Lung (tissue), 12 donors: Measurements from ENCODE around the gene ACVR1B. TPM values are rescaled to one million over a fixed set of nuclear protein-coding genes. Genes with fewer than 3 reads are reported as not detected.
A peak's percentile ranks its signal among the peaks of the same experiment; 100 is the strongest.

Source experiments
- ATAC-seq: fragments of 200-7000 bp; cut with Tn5 transposase; one replicate; pipeline ENCODE4 v1.9.1; 2020; ENCODE audit warnings: moderate number of reproducible peaks; ENCODE audit not compliant: insufficient read depth, low FRiP score
- DNase-seq, 3 donors: peaks; one replicate each; pipeline ENCODE4 v3.0.0-alpha.2; 2013 to 2017
- H3K27ac ChIP-seq, 2 donors: one replicate each; pipeline ENCODE4 v1.5.1; 2013; ENCODE audit warnings: mild to moderate bottlenecking in 2 of 2, moderate library complexity in 2 of 2, control low read depth in 1 of 2, inconsistent platforms in 1 of 2, low read depth in 1 of 2, low read length in 1 of 2
- H3K27me3 ChIP-seq, 3 donors: one replicate each; pipeline ENCODE4 v1.5.1; 2013; ENCODE audit warnings: low read length in 2 of 3; ENCODE audit not compliant: control insufficient read depth in 3 of 3, insufficient read depth in 3 of 3
- H3K36me3 ChIP-seq, 4 donors: one replicate each; pipeline ENCODE4 v1.5.1; 2013; ENCODE audit warnings: low read length in 4 of 4, mild to moderate bottlenecking in 1 of 4, moderate library complexity in 1 of 4; ENCODE audit not compliant: control insufficient read depth in 4 of 4, insufficient read depth in 4 of 4
- H3K4me1 ChIP-seq, 5 donors: one replicate each; pipeline ENCODE4 v1.5.1; 2013; ENCODE audit warnings: low read length in 5 of 5, mild to moderate bottlenecking in 2 of 5, moderate library complexity in 1 of 5; ENCODE audit not compliant: control insufficient read depth in 5 of 5, insufficient read depth in 5 of 5
- H3K4me3 ChIP-seq: one replicate; pipeline ENCODE4 v1.5.1; 2013; ENCODE audit warnings: mild to moderate bottlenecking, control low read depth, moderate library complexity
- H3K9ac ChIP-seq, 2 donors: one replicate each; pipeline ENCODE4 v1.5.1; 2013; ENCODE audit warnings: low read length in 2 of 2, control low read depth in 1 of 2; ENCODE audit not compliant: insufficient read depth in 1 of 2
- H3K9me3 ChIP-seq, 4 donors: one replicate each; pipeline ENCODE4 v1.5.1; 2013; ENCODE audit warnings: low read length in 3 of 4, mild to moderate bottlenecking in 1 of 4, moderate library complexity in 1 of 4; ENCODE audit not compliant: control insufficient read depth in 4 of 4, insufficient read depth in 3 of 4
- WGBS, 2 donors: extraction: QIAGEN DNeasy Blood & Tissue Kit; methylation state at CpG; one replicate each; pipeline ENCODE4 v1.1.7; 2013; 5-methylcytosine and 5-hydroxymethylcytosine counted together
- polyA plus RNA-seq, 2 donors: library from polyadenylated mRNA; stranded (reverse); fragments of 200-250 nt; gene quantifications; one replicate each; pipeline ENCODE4 v1.2.1, GENCODE V29; 2013
- total RNA-seq, 2 donors: library from RNA; depleted of rRNA in 1 of 2; stranded (reverse); fragments of >200 nt in 1 of 2; gene quantifications; one replicate each; pipeline ENCODE4 v1.2.1, GENCODE V29; 2014 to 2021
- TF ChIP-seq, protein P1 (sequence below): IDR thresholded peaks from 2 replicates; pipeline ENCODE4 v1.5.1; 2012; ENCODE audit warnings: mild to moderate bottlenecking; ENCODE audit errors: control extremely low read depth, extremely low read depth
- donor health status: control.
- donor health status: control.
- donor health status: Bipolar disorder and iron deficiency.
- donor health status: healthy.
- donor health status: DM: yes; HTN: yes; CAD: no.

ACVR1B gene
- total and polyA plus RNA-seq, 4 donors = 14.0 to 41.7 (median 21.0) TPM

DNA sequence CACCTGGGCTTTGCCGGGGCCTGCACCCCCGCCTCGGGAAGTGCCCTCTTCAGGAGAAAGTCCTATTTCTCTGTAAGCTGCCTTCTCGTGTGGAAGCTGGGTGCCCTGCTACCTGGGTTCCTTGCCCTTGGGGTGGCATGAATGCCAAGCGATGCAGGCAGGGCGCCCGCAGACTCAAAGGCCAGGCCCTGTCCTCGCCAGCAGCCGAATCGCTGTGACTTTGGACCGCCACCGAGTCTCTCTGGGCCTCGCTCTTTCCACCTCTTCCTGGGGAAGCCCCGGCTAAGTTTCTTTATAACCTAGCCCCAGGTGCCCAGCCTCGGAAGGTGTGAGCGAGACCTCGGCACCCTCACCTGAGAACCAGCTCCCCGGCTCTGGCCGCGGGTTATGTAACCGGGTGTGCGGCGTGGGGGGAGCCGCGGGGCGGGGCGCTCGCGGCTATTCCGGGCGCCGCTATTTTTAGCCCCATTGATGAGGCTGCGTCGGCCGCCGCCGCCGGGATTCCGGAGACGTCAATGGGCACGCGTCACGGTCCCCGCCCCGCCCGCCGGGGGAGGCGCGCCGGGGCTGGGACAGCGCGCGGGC, 85.2 kb downstream of the ACVR1B start:
- Histone ChIP-seq H3K9me3 (no peaks in the 10 kb centered on the region), H3K9ac (peak overlapping the region; percentile 62 to 63), H3K4me3 (no peak overlapping the region), H3K27me3 (no peaks in the 10 kb centered on the region), H3K36me3 (no peaks in the 10 kb centered on the region), H3K27ac (peak overlapping the region in 1 of 2 donors; percentile 82), H3K4me1 (peaks cover 5 to 37% (median 10%) of the 10 kb centered on the region in 5 donors)
- ATAC-seq (peak; percentile 66), DNase-seq (peak; percentile 84 to 91 (median 90))
- 6 to 12% methylated on average over 42 to 53 of the region's 53 CpGs for WGBS, 2 donors
- TF ChIP-seq, protein P1, sequence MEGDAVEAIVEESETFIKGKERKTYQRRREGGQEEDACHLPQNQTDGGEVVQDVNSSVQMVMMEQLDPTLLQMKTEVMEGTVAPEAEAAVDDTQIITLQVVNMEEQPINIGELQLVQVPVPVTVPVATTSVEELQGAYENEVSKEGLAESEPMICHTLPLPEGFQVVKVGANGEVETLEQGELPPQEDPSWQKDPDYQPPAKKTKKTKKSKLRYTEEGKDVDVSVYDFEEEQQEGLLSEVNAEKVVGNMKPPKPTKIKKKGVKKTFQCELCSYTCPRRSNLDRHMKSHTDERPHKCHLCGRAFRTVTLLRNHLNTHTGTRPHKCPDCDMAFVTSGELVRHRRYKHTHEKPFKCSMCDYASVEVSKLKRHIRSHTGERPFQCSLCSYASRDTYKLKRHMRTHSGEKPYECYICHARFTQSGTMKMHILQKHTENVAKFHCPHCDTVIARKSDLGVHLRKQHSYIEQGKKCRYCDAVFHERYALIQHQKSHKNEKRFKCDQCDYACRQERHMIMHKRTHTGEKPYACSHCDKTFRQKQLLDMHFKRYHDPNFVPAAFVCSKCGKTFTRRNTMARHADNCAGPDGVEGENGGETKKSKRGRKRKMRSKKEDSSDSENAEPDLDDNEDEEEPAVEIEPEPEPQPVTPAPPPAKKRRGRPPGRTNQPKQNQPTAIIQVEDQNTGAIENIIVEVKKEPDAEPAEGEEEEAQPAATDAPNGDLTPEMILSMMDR = no peak

DNA sequence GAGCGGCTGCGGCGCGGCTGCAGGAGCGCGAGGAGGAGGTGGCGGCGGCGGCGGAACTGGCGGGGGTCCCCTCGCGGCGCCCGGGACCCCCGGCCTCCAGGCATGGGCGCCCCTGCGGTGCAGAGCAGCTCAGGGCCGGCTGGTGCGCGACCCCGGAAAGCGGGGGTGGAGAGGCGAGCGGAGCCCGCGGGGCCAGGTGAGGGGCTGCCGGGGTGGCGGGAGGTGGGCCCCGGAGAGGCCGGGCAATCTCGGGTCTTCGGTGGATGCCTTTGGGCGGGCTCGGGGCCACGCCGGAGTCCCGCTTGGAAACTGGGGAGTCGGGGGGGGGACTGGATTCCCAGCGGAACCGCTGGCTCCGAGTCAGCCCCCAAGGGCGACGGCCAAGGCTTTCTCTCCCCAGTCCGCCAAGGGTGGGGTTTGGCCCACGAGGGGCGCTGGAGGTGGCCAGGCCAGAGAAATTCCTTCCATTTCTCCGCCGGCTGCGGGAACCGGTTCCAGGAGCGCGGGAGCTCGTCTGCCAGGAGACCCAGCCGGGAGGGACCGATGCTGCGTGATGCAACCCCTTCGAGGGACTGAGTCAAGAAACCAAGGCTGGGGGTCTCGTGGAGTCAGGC, 85.9 kb downstream of the ACVR1B start:
- H3K27ac ChIP-seq = peak overlapping the region; percentile 71 to 92
- ATAC-seq (no peak), DNase-seq (peak; percentile 78 to 83 (median 81))
- H3K4me3 ChIP-seq = peak overlapping the region; percentile 36
- TF ChIP-seq, protein P1 = no peak
- peak overlapping the region; percentile 61 to 76 for H3K9ac ChIP-seq
- no peaks in the 10 kb centered on the region for H3K27me3 ChIP-seq
- WGBS, 2 donors = 1 to 2% methylated on average over 39 to 59 of the region's 59 CpGs
- H3K36me3 ChIP-seq = no peaks in the 10 kb centered on the region
- H3K9me3 ChIP-seq = no peaks in the 10 kb centered on the region
- H3K4me1 ChIP-seq = peaks cover 5 to 33% (median 13%) of the 10 kb centered on the region in 5 donors

GRCh38 chr12:52038447-52038846, 86.9 kb downstream of the ACVR1B start:
- peak overlapping the region; percentile 24 to 34 for H3K27ac ChIP-seq
- peaks cover under 1 to 25% (median 19%) of the 10 kb centered on the region in 5 donors for H3K4me1 ChIP-seq
- H3K27me3 ChIP-seq = no peaks in the 10 kb centered on the region
- DNase-seq = no peak
- H3K4me3 ChIP-seq = peak overlapping the region; percentile 12
- H3K9ac ChIP-seq = no peak overlapping the region
- WGBS, 2 donors = 62 to 76% methylated on average over 6 of the region's 6 CpGs
- no peaks in the 10 kb centered on the region for H3K36me3 ChIP-seq
- TF ChIP-seq, protein P1 = no peak
- no peaks in the 10 kb centered on the region for H3K9me3 ChIP-seq
- no peak for ATAC-seq
